ENCODE results near the gene CDH9.
A peak's percentile ranks its signal among the peaks of the same experiment; 100 is the strongest.
"Not testable (repeated sequence)": the region's sequence is repeated elsewhere in the genome, so short reads cannot be mapped to it uniquely, and the experiment has no call there.

CDH9 gene

DNA sequence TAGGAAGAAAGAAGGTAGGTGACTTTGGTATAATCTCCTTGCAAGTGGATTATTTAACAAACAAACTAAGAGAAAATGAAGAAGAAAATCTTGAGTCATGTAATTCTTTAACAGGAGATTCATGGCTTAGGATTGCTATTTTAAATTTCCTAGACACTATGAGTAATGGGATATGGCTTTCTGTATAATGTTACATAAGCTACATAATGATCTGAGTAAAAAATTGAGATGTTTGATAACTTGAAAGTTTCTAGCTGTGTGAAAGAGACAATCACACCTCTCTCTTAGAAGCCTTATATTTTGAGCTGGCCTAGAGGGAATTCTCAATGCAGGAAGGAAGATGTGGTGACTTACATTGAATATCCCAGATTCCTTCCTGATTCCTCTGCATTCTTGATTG, 92.5 kb downstream of the CDH9 start:
- DNase-seq (ENCODE audit: low read depth) = peak; percentile 28

DNA sequence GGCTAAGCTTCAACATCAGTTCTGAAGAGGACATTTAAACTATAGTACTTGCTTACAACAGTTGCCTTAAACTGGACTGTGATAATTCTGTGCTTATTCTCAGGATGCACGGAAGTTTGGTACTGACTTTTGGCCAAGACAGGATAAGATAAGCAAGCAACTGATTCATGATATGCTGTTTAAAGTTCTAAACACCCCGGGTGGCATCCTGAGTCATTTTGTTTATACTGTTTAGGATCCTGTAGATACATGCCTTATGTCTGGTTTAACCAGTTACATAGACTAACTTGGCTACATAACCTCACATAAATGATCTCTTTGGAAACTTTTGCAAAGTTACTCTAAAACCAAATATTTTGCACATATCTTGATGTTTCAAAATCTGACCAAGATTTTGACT, 95.9 kb downstream of the CDH9 start:
- DNase-seq (ENCODE audit: low read depth) = peak; percentile 41

DNA sequence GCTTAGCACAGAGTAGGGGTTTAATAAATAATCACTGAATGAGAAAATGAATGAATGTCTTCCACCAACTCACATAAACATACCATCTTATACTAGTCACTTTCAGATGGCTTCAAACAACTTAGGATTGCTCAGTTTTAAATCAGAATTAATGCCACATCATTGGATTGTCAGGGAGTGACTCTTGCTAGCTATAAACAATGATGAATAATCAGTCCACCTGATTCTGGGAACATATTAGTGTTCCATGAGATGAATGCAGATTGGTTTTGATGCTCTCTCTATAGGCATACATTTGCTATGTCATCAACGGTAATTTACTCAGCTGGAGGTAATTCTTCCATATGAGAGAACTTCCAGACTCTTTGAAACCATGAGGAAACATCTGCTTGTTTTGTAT, 97.4 kb downstream of the CDH9 start:
- DNase-seq (ENCODE audit: low read depth) = peak; percentile 54

DNA sequence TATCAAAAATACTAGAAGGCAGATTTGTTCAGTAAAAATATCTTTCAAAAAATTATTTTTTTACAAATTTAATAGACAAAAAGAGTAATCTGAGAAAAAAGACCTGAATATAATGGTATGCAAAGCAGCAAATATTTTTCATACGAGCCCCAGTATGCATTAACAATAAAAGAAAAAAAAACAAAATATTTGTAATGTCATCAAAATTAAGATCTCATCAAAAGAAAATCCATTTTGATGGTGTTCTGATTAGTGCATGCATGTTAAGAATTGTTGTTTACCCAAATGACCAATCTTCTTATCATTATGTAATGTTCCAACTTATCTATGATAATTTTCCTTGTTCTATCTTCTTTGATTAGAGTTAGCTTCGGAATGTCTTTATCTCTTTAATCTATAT, 106.1 kb downstream of the CDH9 start:
- no peak for DNase-seq (ENCODE audit: low read depth)

DNA sequence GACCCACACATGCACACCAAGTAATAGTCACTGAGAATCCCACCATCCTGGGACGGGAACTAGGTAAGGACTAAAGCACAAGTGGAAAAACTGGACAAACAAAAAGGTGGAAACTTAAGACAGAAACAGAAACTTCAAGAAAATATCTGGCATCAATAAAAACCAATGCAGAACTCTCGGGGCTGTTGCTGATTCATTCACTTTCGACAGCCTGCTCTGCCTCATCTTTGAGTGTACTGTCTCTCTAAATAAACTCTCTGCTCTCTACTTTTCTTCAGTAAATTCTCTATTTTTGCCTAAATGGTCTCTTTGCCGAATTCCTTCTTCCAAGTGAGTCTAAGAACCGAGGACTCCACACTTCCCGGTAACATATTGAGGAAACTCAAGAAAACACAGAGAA, 116.9 kb downstream of the CDH9 start:
- DNase-seq (ENCODE audit: low read depth) = peak; percentile 6

DNA sequence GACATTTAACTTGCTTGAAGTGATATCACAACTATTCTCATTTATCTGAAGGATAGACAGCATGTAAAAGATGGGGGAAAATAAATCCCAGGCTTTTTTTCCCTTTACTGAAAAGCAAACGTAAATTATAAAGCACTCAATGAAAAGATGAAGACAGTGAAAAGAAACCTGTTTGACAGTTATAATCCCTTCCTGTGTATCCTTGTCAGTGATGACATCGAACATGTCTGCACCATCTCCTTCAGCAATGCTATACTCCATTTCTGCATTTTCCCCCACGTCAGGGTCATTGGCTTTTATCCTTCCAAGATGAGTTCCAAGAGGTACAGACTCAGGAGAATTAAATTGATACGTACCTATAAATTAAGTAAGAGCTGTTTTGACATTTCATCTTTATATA, 134.9 kb downstream of the CDH9 start:
- DNase-seq (ENCODE audit: low read depth) = no peak

DNA sequence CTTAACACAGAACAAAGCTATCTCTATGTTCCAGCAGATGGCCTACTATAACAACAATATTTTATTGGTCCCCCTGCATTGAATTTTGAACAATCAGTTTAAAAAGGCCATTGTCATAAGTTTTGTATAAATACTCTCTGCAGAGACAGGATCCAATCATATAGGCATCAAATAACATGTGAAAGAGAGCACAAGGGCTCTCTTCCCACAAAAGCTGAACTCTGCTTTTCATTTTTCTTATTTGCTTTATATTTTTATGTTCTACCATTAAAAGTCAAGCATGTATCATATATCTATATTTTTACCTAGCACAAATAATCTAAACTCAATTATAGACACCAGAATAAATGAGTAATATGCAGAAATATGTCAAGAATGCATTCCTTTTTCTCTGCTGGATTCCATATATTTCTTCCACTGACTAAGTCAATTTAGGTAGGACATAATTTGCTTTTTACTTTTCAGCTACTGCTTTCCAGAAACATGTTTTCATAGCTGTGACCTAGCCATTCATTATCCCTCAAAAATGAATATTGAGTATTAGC, 143.6 kb downstream of the CDH9 start:
- DNase-seq (ENCODE audit: low read depth) = peak; percentile 30

DNA sequence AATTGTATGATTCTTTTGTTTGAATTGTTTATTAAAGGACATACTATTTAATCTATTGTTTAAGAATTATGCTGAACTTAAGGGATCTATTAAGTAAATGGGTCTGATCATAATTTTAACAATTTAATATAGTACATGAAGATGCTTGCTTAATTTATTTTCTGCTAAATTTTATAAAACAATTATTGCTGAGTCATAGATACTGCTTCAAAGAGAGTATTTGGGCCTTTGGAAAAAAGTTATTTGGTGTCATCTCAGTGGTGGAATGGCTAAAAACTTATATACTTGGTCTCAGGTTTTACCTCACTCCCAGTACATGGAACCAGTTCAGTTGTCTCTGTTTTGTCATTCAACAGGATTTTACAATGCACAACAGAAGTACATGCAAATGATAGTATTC, 145.3 kb downstream of the CDH9 start:
- no peak for DNase-seq (ENCODE audit: low read depth)

DNA sequence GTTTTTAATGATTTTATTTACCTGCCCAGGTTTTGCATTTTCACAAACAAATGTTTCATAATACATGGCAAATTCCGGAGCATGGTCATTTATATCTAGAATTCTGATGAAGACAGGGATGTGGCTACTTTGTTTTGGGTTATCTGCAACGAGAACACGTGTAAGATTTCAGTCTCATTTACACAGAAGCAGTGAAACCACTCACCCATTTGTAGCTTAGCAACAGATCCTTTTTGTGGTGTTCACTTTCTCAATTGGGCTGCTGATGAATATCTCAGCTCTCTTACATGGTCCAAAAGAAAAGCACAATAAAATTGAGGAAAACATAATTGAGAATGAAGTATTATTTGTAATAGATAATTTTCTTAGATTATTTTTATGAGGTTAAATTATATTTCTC, 148.6 kb downstream of the CDH9 start:
- DNase-seq (ENCODE audit: low read depth) = no peak

DNA sequence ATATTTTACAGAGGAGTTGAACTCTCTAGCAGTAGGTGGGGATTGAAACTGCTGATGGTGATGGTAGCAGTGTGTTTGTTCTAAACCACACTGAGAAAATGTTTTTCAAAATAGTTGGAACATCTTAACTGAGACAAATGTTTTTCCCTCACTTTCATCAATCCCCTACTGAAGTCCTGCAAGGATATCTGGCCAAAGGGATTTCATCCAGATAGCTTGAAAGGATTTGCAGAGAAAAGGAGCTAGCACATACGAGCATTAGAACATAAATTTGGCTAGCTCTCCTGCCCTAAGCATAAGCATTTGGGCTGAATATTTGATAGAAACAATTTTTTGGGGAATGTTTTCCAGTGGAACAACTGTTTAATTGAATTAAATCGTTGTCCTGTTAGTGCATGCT, 153.9 kb downstream of the CDH9 start:
- DNase-seq (ENCODE audit: low read depth) = no peak

DNA sequence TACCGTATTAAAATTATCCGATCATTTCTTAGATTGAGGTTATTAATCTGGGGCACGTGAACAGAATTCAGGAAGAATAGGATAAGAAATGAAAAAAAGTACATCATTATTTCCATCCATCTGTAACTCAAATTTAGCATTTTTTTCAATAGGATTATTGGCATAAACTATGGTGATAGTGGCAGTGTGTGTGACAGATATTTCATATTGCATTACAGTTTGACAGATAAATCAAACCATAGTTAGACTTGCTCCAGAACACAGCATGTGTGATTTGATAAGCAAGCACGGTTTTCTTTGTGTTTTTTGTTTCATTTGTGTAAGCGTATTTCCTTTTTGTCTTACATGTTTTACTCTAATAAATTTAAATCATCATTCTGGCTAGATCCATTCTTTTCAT, 155.0 kb downstream of the CDH9 start:
- no peak for DNase-seq (ENCODE audit: low read depth)

DNA sequence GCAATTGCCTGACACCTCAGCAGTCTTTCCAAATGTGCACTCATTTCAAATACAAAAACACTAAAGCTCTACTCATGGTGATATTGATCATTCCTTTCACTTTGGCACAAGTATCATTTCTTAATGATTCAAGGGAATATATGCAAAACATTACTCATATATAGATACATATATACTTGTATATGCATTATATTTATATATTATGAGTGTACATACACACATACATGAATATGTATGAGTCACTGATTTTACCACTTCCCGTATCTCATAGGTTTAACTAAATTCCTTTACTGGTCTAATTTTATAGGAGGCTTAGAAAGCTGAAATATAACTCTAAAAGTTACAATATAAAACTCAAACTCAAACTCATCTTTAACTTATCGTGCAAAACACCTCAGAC, 156.5 kb downstream of the CDH9 start:
- peak; percentile 25 for DNase-seq (ENCODE audit: low read depth)

DNA sequence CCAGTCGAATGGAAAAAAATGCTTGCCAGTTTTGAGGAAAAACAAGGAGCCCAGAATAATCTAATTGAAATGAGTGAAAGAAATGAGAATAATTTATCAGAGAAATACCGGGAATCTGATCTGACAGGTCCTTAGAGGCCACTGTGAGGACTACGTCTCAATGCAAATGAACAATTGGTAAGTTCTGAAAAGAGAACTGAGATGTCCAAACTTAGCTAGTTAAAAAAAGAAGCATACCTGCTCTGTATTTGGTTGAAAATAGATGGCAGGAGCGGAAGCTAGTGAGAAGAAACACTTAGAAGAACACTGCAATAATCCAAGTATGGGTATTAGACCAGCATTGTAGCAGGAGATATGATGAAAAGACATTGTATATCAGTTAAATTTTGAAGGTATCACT, 161.2 kb downstream of the CDH9 start:
- no peak for DNase-seq (ENCODE audit: low read depth)

DNA sequence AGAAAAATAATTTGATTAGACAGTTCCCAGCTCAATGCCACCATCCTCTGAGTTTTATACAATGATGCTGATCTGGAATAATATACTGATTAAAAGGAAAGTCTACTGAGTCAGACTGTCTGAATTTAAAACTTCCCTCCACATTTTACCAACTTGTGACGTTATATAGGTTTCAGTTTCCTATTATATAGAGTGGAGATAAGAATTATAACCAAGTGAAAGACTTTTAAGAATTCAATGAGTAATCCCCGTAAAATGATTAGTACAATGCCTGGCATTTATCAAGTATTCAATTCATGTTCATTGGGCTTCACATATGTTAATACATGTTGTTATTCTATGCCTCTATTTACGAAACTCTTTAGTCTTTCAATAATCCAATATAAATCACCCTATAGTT, 166.0 kb downstream of the CDH9 start:
- peak; percentile 59 for DNase-seq (ENCODE audit: low read depth)

DNA sequence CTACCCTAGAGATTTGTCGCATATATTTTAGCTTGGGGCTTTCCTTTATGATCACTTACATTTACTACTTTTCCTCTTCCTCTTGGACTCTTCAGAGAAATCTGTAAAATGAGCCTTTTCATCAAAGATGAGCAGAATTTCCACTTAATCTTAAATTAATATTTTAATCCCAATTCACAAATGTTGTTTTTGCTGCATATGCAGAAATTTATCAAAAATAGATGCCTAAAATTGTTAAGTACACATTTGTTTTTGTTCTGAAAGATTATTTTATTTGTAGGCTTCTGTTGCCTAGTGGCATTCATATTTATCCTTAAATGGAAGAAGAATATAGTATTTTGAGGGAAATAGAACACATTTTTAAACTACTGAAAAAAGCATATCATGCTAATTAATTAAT, 168.6 kb downstream of the CDH9 start:
- no peak for DNase-seq (ENCODE audit: low read depth)

DNA sequence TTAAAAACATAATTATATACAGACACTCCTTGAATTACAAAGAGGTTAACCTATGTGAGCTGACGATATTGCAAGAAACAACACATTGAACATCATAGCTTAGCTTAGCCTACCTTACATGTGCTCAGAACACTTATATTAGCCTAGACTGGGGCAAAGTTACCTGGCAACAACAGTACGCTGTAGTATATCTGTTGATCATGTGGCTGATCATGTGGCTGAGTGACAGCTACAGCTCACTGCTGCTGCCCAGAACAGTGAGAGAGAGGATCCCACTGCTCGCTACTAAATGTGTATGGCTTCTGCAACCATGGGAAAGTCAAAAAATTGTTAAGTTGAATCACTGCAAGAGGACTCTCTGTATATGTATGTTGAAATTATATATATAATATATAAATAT, 169.9 kb downstream of the CDH9 start:
- DNase-seq (ENCODE audit: low read depth) = no peak

DNA sequence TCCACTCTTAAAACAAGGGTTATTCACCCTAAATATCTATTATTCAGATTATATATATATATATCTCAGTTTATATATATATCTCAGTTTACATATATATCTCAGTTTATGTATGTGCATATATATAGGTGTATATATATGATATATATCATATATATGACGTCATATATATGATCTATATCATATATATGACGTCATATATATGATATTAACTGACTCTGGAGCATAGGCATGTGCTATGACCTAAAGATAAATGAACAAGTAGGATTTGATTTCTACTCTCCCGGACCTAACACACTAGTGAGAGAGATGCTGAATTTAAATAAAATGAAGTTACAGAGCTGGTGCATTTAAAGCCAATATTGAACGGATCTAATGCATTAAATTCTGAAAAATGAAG, 174.3 kb downstream of the CDH9 start:
- DNase-seq (ENCODE audit: low read depth) = no peak

DNA sequence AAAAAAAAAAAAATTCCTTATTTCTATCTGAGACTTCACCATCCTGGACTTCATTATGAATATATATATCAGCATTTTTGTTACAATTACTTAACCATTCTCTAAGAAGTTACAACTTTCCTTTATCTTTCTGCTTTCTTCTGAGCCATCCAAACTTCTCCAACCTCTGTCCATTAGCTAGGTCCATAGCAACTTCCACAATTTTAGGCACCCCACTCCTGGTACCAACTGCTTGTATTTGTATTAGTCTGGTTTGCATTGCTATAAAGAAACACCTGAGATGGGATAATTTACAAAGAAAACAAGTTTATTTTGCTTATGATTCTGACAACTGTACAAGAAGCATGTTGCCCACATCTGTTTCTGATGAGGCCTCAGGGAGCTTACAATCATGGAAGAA, 182.1 kb downstream of the CDH9 start:
- no peak for DNase-seq (ENCODE audit: low read depth)

DNA sequence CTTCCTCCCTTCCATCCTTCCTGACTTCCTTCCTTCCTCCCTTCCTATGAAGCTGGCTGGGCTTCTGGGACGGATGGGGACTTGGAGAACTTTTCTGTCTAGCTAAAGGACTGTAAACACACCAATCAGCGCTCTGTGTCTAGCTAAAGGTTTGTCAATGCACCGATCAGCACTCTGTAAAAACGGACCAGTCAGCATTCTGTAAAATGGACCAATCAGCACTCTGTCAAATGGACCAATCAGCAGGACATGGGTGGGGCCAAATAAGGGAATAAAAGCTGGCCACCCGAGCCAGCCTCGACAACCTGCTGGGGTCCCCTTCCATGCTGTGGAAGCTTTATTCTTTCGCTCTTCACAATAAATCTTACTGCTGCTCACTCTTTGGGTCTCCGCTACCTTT, 185.9 kb downstream of the CDH9 start:
- DNase-seq (ENCODE audit: low read depth) = not testable (repeated sequence)

DNA sequence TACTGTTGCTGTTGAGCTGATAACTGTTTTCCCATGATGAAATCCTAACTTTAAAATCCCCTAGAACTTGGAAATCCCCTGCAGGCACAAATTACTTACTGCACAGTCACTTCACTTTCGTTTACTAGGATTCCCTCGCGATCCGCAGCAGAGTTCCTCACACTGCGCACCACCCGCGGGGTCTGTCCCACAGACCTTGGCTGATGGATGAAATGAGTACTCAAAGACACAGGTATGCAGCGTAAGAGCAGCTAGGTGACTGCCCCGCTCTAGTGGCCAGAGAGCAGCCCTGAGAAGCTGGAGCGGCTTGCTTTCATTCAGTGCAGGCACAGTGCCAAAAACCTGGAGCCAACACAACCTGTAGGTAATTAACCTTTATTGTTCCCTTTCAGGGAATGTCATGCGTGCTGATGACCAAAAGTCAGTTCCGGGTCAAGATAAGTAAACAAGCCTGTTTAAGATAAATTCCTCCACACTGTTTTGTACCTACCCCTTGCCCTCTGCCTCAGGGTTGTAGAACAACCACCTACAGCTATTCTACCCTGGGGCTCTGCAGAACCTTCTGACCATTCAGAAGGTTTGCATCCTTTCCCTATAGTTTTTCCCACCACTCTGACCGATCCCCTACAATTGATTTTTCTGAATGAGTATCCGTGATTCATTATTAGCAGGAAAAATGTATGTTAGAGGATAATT, 191.2 kb downstream of the CDH9 start:
- DNase-seq (ENCODE audit: low read depth) = no peak

DNA sequence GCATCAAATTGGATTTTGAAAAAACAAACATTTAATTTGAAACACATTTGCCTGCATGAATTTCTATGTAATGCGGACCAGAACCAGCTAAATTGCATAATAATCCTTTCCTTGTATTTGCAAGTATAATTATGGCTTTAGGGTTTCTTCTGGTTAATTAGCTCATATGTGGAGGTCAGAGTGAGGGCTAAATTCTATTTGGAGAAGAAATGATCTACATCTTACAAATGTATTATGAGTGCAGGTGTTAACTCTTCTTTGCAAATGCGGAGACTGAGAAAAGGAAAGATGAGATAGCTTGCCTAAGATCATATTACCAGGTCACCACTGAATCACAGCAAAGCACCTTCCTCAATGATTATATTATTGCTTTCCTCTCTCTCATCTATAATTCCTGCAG, 194.7 kb downstream of the CDH9 start:
- DNase-seq (ENCODE audit: low read depth) = no peak

DNA sequence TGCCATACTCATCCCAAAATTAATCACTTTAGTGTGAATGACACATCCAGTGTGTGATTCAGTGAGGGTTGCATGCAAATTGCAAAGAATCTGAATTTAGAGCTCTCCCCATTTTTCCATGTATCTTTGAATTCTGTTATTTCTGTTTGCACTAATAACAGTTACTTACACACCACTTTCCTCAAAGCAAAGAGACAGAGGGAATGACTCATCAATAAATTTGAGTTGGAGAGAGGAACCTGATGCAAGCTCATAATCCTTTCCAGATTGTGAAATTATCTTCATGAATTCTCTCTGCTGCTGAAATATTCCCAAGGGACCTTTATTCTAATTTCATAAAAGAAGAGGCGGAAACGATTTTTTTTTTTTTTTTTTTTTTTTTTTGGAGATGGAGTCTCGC, 204.8 kb downstream of the CDH9 start:
- DNase-seq (ENCODE audit: low read depth) = peak; percentile 4

Measured in ELR (cell line).